ENCODE results near the gene MYO16.

GRCh38 chr13:108690726-108691125 lies 61.3 kb downstream of the MYO16 start:
- TF ChIP-seq CTCF (IDR thresholded peaks at IDR 0.05) (no peak), POLR2A (IDR thresholded peaks at IDR 0.05) (no peak)

All from tibial nerve (tissue), 3 donors.